HG02571 (cell line): ENCODE data around the gene LEMD3.

Source experiments
- ATAC-seq: cut with Tn5 transposase; IDR thresholded peaks from one replicate; pipeline ENCODE4 v1.9.1; 2021; ENCODE audit warnings: mild to moderate bottlenecking, moderate library complexity; ENCODE audit not compliant: unreplicated experiment

The LEMD3 gene

GRCh38 chr12:65204886-65205525 is 35.6 kb downstream of the LEMD3 start:
- no peak for ATAC-seq

DNA sequence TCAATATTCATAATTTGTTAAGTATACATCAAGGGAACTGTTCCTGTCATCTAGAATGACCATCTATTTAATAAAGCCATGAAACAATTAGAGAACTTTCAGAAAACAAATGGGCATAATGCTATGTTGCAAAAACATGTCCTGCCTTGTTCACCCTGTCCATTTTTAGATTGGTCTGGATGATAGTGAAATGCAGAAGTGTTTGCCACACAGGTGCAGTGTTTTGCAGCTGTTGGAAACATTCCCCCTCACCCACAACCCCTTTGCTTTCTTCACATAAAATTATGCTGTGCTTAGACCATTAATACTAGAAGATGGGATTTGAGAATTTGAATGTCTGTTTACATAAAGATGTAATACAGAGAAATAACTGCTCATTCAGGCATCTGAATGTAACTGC is 36.5 kb downstream of the LEMD3 start:
- peak; percentile 77 for ATAC-seq

GRCh38 chr12:65208125-65208524 is 38.7 kb downstream of the LEMD3 start:
- no peak for ATAC-seq

- ATAC-seq: no peak
These were observed 39.7 kb downstream of the LEMD3 start for GRCh38 chr12:65208964-65209654.

- ATAC-seq: peak; percentile 70
These were observed 40.3 kb downstream of the LEMD3 start for GRCh38 chr12:65209655-65210043.

DNA sequence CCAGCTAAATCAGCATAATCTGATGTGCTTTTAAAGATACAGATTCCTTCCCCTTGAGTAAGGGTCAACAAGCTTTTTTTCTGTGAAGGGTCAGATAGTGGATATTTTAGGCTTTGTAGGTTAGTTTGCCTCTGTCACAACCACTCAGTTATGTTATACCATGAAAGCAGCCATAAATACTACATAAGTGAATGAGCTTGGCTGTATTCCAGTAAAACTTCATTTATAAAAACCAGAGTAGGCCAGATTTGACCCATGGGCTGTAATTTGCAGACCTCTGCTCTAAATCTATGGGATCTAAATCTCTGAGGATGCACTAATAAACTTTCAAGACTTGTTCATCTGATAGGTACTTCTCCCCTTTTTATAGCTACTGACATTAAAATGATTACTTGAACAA is 47.7 kb downstream of the LEMD3 start:
- ATAC-seq: no peak

DNA sequence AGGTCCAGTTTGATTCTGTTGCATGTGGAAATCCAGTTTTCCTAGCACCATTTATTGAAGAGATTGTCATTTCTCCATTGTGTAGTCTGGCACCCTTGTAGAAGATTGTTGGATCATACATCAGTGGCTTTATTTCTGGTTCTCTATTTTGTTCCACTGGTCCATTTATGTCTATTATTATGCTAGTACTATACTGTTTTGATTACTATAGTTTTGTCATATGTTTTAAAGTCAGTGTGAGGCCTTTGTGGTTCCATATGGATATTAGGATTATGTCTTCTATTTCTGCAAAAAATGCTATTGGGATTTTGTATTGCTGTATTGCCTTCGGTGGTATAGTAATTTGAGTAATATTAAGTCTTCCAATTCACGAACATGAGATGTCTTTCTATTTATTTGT is 51.4 kb downstream of the LEMD3 start:
- ATAC-seq: no peak

DNA sequence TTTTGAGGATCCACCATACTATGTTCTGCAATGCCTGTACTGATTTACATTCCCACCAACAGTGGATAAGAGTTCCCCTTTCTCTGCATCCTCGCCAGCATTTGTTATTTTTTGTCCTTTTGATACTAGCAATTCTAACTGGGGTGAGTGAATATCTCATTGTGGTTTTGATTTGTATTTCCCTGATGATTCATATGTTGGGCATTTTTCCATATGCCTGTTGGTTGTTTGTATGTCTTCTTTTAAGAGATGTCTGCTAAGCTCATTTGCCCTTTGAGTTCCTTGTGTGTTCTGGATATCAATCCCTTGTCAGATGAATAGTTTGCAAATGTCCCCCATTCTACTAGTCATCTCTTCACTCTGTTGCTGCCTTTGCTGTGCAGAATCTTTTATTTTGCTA is 60.1 kb downstream of the LEMD3 start:
- no peak for ATAC-seq

DNA sequence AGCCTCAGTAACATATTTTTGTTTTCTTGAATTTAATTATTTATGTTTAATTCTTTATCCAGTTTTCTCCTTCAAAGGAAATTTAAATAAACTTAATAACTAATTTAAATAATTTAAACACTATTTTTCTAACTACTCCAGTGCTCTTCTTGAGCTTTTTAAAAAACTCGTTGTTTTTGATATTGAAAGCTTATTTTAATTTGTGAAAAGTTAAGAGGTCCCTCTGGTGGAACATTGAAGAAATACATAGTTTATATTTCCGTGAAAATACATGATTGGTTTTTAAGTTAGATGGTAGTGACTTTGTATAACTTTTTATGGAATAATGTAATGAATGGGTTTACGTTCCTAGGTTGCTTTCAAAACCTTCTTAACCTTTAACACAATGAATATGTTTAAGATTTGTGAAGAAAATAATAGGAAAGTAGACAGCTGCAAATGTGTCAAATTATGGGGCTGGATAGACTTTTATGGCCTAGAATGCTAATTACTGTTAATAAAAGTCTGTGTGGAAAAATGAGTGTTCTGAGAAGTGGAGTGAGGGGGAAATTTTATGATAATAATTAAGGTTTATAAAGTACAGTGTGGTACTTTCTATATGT is 63.2 kb downstream of the LEMD3 start:
- no peak for ATAC-seq

GRCh38 chr12:65237153-65237552 is 67.8 kb downstream of the LEMD3 start:
- no peak for ATAC-seq

DNA sequence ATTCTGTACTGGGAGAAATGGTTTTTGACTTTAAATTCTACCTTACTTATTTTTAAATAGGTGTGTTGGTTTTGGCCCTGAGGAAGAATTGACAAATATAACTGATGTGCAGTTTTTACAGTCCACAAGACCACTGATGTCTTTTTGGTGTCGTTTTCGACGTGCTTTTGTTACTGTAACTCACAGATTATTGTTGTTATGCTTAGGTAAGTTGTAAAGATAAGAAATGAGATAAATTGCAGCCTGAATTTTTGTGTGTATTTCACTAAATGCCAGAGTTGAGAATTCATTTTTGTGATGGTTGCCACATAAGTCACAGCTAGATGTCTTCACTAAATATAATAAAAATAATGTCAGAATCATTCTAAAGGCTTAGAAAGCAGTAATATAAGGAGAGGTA is 69.2 kb downstream of the LEMD3 start:
- ATAC-seq: no peak

DNA sequence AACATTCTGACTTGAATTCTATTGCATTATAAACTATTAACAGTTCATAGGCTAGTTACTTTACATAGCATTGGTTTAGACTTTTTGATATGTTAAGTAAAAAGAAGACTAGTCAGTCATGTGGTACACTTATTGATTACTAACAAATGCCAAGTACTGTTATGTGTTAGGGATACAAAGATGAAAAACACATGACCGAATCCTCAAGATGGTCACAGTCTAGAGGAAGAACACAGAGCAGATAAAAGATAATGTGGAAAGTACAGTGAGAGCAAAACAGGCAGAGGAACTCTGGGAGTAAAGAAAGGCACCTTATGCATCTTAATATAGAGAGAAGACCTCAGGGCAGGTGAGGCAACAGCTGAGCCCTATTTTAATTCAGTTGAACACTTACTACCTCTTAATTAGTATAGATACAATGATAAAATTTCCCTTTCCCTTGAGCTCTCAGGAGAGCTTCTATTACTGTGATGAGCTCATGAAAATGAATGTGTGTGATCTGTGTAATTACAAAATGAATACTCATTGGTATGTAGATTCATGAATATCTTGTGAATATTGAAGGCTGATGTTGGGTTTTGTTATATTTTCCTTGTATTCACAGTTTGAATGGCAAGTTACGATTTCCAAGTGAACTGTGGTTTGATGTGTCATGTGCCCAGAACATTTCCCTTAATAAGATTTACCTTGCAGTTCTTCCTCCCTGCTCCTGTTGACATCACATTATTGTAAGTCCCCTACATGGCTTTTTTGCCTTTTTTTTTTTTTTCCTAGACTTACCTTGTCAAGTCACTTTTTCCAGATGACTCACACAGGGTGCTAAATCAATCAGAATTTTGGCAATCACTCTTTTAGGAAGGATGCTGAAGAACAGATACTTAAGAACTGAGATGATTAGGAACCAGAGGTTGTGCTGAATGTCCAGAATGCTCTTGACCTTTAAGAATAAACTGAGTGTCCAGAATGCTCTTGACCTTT is 79.6 kb downstream of the LEMD3 start:
- ATAC-seq: no peak

GRCh38 chr12:65252515-65252914 is 83.1 kb downstream of the LEMD3 start:
- ATAC-seq: no peak

- no peak for ATAC-seq
These were observed 88.6 kb downstream of the LEMD3 start for GRCh38 chr12:65257986-65258385.

DNA sequence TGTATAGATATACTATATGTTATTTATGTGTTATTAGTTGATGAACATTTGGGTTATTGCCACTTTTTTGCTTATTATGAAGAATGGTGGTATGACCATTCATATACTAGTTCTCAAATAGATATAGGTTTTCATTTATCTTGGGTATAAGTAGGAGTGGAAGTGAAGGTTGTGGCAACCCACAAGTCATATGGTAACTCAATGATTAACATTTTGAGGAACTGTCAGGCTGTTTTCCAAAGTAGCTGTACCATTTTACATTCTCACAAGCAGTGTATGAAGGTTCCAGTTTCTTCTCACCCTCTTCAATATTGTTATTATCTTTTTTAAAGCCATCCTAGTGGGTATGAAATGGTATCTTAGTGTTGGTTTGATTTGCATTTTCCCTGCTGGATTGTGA is 90.1 kb downstream of the LEMD3 start:
- no peak for ATAC-seq

- ATAC-seq: no peak
These were observed 94.4 kb downstream of the LEMD3 start for GRCh38 chr12:65263777-65264176.

- ATAC-seq: no peak
These were observed 97.0 kb downstream of the LEMD3 start for GRCh38 chr12:65266408-65266807.

DNA sequence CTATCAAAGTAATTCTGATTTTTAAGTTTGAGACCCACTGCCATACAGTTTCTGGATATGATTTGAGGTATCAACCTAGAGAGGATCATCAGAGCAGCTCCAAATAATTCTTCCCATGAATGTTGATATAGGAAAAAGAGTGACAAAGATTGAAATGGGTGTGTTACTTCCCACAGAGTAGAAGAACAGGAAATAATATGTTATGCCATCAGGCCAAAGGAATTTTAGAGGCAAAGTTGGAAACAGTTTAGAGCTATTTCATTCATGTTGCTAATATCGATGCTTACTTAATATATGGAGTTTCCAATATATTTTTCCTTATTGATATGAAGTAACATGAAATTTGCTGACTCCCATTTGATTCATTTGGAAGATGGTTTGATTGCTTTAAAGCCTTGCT is 100.2 kb downstream of the LEMD3 start:
- ATAC-seq: no peak

GRCh38 chr12:65274602-65275272 is 105.4 kb downstream of the LEMD3 start:
- ATAC-seq: no peak

DNA sequence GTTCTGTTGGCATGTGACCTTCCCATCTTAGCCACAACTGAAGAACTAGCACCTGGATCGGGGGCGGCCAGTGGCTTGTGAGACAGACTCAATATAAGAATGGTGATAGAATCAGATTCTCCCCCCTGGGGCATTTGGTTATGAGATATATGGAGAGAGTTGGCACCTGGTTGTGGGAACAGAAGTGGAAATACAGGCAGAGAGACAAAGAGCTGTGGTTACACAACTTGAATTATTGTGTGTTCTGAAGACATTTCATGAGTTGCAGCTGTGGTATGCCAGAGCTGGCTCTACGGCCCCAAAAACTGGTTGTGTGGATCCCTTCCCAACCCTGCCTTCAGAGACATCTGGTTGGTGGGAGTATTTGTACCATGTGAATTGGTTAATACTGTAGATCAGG is 106.2 kb downstream of the LEMD3 start:
- ATAC-seq: no peak
